Inferior parietal cortex (tissue), 1 donor: ENCODE results near the gene NSMF.

ENCODE experiments used
- DNase-seq: peaks from one replicate; pipeline ENCODE4 v3.0.0-alpha.2; 2016; ENCODE audit errors: extremely low spot score

The NSMF gene

GRCh38 chr9:137459152-137459600 lies at the start of gene NSMF:
NSMF (minus strand) TSS chr9:137459334; CDS start chr9:137459102, 232 bp downstream.
- peak; percentile 93 for DNase-seq

GRCh38 chr9:137506702-137507171 lies 47.6 kb upstream of the NSMF start:
- DNase-seq: no peak

- no peak for DNase-seq
Observed at GRCh38 chr9:137506274-137506673, 47.1 kb upstream of the NSMF start.

GRCh38 chr9:137505421-137506140 lies 46.4 kb upstream of the NSMF start:
- no peak for DNase-seq

- DNase-seq: no peak
Observed at GRCh38 chr9:137504432-137504777, 45.3 kb upstream of the NSMF start.

- no peak for DNase-seq
Observed at GRCh38 chr9:137502008-137502911, 43.1 kb upstream of the NSMF start.

- DNase-seq: no peak
Observed at GRCh38 chr9:137501457-137501856, 42.3 kb upstream of the NSMF start.

- DNase-seq: no peak
Observed at GRCh38 chr9:137500666-137501397, 41.7 kb upstream of the NSMF start.

- DNase-seq: no peak
Observed at GRCh38 chr9:137499858-137500661, 40.9 kb upstream of the NSMF start.

GRCh38 chr9:137499416-137499815 lies 40.3 kb upstream of the NSMF start:
- DNase-seq: no peak

GRCh38 chr9:137498720-137499150 lies 39.6 kb upstream of the NSMF start:
- DNase-seq: no peak

GRCh38 chr9:137497921-137498719 lies 39.0 kb upstream of the NSMF start:
- DNase-seq: no peak

GRCh38 chr9:137496601-137497375 lies 37.7 kb upstream of the NSMF start:
- DNase-seq: no peak

- DNase-seq: no peak
Observed at GRCh38 chr9:137494550-137495351, 35.6 kb upstream of the NSMF start.

GRCh38 chr9:137494104-137494544 lies 35.0 kb upstream of the NSMF start:
- no peak for DNase-seq

- no peak for DNase-seq
Observed at GRCh38 chr9:137493364-137494103, 34.4 kb upstream of the NSMF start.

- DNase-seq: no peak
Observed at GRCh38 chr9:137492464-137493363, 33.6 kb upstream of the NSMF start.
